CD4-positive, alpha-beta T cell treated with Interleukin-1 beta for 1 hour (primary cell): ENCODE measurements around the gene CPED1.
"Not testable (repeated sequence)": the region's sequence is repeated elsewhere in the genome, so short reads cannot be mapped to it uniquely, and the experiment has no call there.

Experiments
- DNase-seq, 2 donors: peaks; one replicate each; pipeline ENCODE4 v3.0.0-alpha.2; 2020 to 2022

The CPED1 gene

DNA sequence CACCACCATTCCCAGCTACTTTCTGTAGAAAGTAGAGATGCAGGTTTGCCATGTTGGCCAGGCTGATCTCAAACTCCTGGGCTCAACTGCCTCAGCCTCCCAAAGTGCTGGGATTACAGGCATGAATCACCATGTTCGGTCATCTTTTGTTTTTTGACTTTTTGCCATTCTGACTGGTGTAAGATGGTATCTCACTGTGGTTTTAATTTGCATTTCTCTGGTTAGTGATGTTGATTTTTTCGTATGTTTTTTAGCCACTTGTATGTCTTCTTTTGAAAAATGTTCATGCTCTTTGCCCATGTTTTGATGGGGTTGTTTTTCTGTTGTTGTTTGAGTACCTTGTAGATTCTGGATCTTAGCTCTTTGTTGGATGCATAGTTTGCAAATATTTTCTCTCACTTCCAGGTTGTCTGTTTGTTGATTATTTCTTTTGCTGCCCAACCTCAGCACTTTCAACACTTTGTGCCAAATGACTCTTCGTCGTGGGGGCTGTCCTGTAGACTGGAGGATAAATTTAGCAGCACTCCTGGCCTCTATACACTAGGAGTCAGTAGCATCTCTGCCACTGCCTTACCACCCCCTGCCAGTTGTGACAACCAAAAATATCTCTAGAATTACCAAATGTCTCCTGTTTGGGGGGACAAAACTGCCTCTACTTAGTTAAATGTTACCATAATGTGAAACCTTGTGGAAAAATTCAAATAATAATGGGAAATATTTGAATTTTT, 6.5 kb upstream of the CPED1 start:
- DNase-seq, result no peak

DNA sequence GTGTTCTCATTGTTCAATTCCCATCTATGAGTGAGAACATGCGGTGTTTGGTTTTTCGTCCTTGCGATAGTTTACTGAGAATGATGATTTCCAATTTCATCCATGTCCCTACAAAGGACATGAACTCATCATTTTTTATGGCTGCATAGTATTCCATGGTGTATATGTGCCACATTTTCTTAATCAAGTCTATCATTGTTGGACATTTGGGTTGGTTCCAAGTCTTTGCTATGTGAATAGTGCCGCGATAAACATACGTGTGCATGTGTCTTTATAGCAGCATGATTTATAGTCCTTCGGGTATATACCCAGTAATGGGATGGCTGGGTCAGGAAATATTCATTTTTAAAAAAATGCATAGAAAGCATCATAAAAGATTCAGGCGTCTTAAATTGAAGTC, 4.9 kb upstream of the CPED1 start:
- DNase-seq, result not testable (repeated sequence)

DNA sequence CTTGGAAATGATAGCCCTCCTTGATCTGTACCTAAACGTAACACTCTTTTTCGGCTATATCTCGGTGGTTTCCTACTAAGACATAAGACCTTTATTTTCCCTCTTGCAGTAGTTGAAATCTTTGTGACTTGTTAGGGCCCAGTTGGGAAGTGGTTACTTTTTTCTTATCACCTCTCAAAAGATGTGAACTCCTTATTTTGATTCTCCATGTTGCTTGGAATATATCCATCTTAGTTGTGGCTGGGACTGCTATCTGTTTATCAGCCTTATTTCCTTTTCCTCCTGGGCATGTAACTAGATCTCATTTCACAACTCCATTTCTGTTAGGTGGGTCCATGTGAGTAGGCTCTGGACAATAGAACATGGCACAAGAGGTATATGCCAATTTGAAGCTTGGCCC, 4.1 kb upstream of the CPED1 start:
- DNase-seq, result no peak

DNA sequence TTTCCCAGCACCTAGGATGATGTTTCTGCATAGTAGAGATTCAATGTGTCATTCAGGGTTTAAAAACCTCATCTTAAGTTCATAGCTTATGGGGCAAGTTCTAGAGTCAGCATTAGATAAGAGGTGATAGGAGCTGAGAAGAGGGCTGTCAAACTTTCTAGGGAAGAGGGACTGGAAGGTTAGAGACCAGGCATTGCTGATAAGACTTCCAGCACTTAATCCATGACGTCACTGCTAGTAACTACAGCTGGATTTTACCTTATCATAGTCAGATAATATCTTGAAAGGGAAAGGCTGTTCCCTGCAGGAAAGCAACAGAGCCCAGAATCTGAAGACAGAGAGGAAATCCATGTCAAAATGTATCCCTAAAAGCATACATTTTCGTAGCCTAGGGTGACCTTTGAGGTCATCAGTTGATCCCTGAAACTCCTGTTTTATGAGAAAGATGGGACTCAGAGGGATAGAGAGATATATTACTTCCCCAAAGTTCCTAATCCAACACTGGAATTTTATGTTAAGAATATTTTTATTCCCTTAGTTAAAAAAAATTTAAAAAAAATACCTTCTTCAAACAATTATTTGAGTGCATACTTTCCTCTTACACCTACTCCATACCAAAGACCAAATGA, 3.3 kb upstream of the CPED1 start:
- DNase-seq, result no peak

DNA sequence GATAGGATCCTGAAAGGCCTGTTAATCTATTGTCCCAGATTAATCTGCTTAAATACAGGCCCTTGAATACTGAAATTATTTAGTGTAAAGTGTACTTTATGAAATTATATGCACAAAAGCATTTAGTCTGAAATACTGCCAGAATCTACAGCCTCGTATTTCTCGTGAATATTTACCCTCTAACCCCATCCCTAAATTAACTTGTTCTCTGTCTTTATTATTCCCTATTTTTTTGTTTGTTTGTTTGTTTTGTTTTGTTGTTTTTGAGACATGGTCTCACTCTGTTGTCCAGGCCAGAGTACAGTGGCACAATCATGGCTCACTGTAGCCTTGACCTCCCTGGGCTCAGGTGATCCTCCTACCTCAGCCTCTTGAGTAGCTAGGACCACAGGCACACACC, 2.7 kb upstream of the CPED1 start:
- DNase-seq, result no peak

DNA sequence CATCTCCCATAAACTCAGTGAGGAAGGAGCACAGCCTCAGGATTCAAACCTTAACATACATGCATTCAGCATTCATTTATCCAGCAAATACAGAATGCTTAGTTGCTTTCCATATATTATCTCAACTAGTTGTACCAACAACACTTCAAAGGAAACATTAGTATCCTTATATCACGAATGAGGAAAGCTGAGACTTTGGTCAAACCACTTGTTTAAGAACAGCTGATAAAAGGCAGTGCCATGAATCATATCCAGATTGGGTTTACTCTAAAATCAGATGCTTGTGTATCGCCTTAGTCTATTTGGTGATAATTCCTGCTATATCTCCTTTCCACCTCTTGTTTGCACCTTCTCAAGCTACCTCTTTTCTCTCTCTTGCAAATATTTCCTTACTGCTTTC, 1.9 kb upstream of the CPED1 start:
- no peak for DNase-seq

DNA sequence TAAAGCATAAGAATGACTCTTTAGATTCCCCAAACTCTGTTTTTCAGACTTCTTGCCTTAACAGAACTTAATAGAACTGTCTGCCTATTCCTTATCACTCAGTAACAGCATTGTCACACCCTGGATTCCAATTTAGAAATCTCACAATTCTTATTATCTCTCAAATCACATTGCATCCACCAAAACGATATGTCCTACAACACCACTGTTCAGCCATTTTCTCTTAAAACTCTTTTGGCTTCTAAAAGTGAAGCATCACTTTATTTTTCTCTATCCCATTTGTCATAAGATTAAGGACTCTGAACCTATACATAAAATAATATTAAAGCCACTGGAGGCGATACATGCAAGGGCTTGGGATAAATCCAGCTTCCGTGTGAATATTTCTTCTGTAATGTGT, 1.2 kb upstream of the CPED1 start:
- DNase-seq, result no peak

DNA sequence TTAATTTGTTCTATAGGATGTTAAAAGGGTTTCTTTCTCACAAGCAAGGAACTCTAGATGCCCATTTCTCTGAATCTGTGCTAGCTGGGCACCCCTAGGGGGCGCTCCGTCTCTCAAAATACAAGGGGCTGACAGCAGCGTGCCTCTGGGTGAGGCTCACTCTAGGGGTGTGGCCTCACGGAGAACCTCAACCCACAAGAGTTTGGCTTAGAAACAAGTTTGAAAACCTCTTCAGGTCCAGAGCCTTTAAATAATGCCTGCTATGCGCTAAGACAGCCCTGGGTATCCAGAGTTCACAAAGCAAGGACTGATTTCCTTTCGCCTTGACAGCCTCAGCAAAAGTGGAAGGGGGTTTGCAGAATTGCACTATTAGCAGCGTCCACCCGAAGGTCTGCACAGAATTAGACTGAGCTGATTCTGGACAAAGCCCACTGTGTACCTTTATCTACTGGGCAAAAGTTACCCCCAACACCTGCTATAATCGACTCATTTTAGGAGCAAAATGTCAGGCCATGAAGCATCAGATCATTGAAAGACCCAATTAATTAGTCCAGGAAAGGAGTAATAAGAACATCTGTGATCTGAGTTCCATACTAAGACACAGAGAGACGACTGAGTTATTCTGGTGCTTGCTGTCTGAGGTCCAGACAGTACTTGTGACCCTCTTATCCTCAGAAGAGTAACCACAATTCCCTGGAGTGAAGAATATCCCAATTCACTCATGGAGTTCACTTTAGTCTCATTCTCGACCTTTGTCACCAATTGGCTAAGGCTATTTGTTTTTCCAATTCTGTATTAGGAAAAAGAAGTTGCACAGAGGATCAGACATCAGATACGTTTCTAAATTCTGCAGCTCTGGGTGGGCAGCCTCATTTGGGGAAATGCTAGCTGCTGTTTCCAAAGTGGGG, 574 bp upstream of the CPED1 start:
- peak; percentile 86 to 88 for DNase-seq

DNA sequence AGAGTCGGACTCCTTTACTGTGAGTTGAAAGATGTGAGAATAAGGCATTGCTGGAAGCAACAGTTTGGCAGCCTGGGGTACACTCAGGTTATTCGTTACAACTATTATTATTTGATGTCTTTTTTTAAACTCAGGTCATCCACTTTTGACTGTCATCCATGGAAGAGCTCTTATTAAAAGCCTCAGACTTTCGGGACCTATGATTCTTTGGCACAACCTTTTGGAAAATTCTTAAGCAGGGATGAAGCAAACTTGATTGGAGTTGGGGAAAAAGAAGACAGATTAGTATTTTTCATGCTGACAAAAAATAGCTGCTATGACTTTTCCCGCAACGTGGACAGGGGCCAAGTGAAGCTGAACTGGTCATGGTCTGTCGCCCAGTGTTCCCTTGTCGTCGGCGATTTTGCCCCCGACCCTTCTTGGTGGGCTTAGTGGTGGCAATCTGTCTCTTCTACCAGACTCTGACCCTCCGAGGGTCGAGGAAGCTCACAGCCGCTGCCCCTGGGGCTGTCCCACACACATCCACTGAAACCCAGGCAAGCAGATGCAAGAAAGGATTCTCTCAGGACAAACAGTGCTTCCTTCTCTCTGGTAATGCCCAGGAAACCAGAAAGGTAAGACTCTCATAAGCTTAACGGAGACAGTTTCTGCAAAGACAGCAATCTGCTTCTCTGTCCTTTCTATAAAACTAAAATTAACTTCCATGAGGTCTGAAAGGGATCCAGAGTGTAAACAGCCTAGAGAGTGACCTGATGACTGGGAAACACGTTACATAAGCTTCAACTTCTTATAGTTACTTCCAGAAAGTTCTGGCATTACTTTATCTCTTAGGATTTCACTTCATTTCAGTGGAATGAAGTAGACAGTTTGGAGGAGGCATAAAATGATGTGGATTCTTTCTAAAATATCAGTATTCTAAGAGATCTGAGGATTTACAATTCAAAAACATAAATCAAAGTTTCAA, 1.0 kb downstream of the CPED1 start:
- DNase-seq, result no peak

DNA sequence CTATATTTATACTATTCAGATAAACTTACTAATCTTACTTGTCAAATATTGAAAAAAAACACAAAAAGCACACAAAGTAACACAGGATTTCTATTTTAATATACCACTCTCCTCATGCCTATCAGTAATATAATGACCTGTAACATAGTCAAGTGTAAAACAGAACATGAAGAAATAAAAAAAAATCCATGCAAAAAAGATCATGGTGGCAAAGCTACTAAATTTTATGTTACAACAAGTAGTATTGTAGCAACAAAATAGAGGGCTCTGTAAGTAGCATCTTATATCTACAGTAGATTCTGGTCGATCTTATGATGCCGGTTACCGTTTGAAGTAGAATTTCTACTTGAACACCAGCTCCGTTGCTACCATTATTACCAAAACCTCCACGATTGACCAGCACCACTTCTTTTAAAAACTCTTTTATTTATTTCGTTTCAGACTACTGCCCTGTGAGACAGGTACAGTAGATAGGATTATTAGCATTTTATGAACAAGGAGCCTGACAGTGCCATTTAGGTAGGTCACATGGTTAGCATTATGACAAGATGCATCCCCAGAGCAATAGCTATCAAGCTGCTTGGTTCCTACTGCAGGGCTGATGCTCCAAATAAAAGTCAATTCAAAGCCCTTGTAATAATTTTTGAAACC, 2.1 kb downstream of the CPED1 start:
- DNase-seq, result no peak

DNA sequence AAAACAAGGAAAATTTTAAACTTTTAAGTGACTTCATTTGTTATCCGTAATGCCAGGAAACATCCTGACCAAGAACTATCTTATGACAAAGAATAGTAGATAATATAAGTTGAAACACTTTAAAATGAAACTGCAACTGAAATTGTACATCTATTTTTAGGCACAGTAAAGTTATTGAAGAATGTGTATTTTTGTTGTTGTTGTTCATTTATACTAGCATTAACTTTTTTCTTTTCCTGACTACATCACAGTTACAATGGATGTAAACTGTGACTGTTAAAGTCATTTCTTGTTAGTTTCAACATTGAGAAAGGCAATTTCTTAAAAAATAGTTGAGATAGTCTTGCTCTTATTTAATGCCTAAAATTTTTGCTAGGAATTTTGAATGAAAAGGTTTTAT, 2.6 kb downstream of the CPED1 start:
- no peak for DNase-seq

DNA sequence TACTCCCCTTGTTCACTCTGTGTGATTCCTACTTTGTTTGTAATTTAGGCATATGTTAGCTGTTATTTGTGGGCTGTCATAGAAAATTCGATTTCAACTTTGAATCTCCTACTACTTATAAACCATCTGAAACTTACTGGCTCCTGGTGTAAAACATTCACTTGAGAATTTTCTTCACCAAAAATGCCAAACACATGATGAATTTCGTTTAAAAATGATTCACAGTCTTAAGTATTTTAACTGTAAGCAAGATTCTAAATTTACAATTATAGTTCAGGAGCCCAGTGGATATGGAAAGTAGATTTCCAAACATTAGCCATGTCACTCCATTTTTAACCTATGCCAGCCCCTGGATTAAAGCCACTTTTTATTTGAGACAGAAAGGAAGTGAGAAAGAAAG, 3.1 kb downstream of the CPED1 start:
- no peak for DNase-seq

DNA sequence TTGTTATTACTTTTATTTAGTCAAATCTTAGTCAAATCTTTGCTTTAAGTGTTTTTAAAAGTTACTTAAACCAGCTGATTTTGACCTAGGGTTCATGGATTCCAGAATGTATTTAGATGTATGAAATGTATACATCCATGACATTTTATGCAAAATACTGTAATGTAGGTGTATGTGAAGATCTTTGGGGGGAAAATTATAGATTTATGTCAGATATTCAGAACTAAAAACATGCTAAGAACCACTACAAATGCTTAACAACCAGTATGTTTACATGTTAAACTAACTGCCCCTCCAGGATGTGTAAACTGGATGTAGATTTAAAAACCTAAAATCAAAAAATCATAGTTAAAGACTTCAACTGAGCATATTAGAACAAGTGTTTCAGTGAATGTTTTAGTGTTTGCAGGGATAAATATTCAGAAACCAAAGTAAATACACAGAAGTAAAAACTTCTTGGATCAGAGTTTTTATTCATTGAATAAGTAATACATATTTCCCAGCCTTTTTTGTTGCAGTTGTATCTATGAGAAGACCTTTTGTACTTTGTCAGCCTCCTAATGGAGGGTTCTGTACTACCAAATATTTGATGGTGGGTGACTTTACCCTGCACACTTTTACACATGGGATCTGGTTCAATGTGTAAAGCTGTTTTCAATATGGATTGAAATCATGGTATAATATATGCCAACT, 3.9 kb downstream of the CPED1 start:
- no peak for DNase-seq

DNA sequence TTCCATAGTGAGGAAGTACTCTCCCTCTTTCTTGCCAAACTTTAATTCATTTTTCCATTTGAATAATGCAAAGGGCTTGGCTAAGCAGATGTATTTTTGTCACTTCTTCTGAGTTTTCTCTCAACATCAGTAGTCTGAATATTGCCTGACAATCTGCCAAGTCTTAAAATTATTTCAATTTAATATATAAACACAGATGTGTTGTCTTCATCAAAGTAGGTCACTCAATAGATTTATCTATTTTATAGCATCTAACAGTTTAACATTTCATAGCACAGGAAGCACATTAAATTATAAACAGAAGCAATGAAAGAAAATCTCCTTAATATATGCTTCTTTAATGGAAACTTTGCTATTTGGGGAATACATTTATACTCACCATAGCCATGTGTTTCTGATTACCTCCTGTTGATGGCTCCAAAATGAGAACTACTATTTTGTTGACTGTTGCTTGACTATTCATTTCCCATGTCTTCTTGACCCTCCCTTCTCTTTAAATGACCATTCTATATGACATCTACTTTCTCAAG, 4.5 kb downstream of the CPED1 start:
- no peak for DNase-seq

DNA sequence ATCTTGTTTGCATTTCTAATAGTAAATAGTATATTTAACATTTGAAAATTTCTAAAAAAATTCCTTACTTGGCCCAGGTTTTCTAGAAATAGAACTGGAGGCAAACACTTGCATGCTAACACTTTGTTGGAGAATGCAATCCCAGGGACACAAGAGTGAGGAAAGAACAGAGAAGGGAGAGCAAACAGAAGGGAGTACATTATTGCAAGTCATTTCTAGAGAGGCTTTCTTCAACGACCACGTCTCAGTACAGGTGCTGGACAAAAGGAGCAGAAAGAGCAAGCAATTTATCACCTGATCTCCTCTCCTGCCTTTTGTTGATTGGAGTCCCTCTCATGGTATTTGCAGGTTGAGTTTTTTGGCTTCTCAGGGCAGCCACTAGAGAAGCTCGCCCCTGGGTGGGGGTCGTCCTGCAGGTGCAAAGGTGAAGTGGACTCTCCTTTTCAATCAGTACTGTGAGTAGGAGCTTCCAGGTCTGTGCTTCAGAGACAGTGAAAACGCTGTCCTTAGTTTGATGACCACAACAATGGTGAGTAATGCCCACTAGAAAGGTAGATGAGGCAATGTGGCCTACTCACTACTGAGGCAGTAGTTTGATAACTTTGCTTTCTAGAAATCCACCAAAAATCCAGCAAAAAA, 5.2 kb downstream of the CPED1 start:
- no peak for DNase-seq

DNA sequence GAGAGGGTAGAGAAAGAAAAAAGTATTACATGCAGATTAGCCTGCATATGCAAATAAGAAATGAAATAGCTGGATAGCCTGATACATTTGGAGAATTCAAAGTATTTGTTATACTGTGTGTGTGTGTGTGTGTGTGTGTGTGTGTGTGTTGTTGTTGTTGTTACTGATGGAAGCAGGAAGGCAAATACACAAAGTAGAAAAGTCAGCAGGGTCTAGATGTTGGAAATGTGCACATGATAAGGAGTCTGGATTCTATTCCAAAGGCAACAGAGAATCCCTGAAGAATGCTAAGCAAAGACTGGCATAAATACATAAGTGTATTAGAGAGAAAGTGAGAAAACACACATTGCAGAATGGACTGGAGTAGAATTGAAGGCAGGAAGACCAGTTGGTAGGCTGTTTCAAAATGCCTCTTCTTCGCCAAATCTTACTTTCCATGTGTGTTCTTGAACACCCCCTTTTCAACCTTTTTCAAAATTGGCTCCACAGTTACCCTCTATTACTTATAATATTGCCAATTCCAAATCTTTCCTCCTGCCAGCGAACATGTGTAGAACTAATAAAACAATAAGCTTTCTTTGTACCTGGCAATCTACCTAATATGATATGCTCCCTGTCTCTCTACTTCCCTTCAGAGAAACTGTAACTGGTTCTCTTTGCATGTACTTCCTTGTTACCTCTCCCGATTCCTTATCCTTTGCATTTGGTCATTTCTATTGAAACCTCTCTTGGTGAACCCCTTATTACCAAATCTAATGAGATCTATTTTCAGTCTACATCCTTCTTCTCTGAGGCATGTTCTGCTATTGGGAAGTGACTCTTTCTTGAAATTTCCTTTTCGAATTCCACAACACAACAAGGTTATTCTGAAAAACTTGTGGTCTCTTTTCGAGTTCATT, 6.2 kb downstream of the CPED1 start:
- no peak for DNase-seq

DNA sequence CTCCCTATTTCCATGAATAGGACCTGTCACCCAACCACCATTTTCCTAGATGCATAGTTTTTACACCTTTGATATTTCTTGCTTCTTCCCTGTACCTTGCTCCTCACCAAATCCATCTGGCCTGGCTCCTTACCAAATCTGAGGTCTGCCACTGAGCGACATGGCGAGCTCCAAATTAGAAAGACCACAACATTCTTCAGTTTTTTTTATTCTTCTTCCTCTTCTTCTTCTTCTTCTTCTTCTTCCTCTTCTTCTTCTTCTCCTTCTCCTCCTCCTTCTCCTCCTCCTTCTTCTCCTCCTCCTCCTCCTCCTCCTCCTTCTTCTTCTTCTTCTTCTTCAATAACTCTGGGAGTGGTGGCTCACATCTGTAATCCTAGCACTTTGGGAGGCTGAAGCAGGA, 7.1 kb downstream of the CPED1 start:
- no peak for DNase-seq

DNA sequence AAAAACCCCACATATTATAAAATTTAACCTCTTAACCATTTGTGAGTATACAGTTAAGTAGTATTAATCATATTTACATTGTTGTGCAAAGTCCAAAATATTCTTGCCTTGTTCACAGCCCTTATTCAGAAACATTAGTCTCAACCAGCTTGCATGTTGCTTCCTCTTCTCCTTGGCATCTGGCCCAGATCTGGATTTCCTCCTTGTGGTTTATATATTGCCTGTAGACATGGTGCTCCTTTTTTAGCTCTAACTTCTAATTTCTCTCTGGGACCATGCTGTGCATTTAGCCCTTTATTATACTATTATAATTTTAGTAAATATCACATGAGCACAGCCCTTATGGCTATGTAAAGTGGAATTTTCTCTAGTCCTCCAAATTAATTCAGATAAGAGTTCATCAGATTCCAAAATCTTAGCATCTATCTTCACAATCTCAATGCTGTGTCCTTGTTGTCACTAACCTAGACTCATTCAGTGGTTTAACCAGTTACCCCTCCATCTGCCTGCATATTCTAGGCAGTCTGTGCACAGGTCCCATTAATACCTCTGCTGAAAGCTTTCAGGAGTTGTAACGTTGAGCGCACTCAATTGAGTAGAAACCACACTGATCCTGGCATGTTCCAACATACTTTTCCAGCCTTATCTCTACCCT, 7.9 kb downstream of the CPED1 start:
- DNase-seq, result peak; percentile 51 to 53

DNA sequence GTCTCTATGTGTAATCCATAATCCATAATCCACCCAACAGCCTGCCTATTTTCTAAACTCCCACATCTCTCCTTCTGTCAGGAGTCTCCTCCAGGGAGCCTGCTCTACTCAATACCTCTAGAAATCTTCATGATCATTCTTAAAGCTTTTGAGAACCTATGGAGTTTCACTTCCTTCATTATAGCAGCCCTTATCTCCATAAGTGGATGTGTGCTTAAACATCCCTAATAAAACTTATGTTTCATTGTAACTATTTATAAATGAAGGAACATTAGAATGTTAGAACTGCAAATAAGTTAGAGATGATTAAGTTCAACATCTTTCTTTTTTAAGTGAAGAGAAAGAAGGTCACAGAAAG, 8.5 kb downstream of the CPED1 start:
- DNase-seq, result no peak
